Osteocyte (in vitro differentiated cells): Measurements from ENCODE around the gene NFIA. TPM values are rescaled to one million over a fixed set of nuclear protein-coding genes. Genes with fewer than 3 reads are reported as not detected.

Experiments used
- DNase-seq: peaks from one replicate; pipeline ENCODE4 v3.0.0; 2021; ENCODE audit warnings: mixed read lengths; ENCODE audit not compliant: unreplicated experiment; ENCODE audit errors: extremely low spot score
- H3K27ac Mint-ChIP-seq: one replicate; pipeline ENCODE4 v1.8.0; 2021; ENCODE audit warnings: mild to moderate bottlenecking, mixed read lengths; ENCODE audit not compliant: unreplicated experiment
- H3K27me3 Mint-ChIP-seq: one replicate; pipeline ENCODE4 v1.8.0; 2021; ENCODE audit warnings: mixed read lengths; ENCODE audit not compliant: unreplicated experiment
- H3K36me3 Mint-ChIP-seq: one replicate; pipeline ENCODE4 v1.8.0; 2021; ENCODE audit warnings: mixed read lengths; ENCODE audit not compliant: unreplicated experiment
- H3K4me1 Mint-ChIP-seq: one replicate; pipeline ENCODE4 v1.8.0; 2021; ENCODE audit warnings: mixed read lengths; ENCODE audit not compliant: unreplicated experiment
- H3K4me3 Mint-ChIP-seq: one replicate; pipeline ENCODE4 v1.8.0; 2021; ENCODE audit warnings: mild to moderate bottlenecking, moderate library complexity, mixed read lengths; ENCODE audit not compliant: unreplicated experiment
- H3K9me3 Mint-ChIP-seq: one replicate; pipeline ENCODE4 v1.8.0; 2021; ENCODE audit warnings: mixed read lengths; ENCODE audit not compliant: unreplicated experiment
- total RNA-seq: library from RNA; stranded (reverse); gene quantifications from 2 replicates; pipeline ENCODE4 v1.2.1, GENCODE V29; 2021
- TF ChIP-seq, protein P1 (sequence below): fragments of 200-600 bp; sonication (generic); IDR thresholded peaks from 2 replicates; pipeline ENCODE4 v1.5.0; 2021; ENCODE audit warnings: antibody characterized with exemption, mild to moderate bottlenecking, moderate library complexity

NFIA gene
- total RNA-seq, 1 donor from 2014 or later: 46.7 TPM

DNA sequence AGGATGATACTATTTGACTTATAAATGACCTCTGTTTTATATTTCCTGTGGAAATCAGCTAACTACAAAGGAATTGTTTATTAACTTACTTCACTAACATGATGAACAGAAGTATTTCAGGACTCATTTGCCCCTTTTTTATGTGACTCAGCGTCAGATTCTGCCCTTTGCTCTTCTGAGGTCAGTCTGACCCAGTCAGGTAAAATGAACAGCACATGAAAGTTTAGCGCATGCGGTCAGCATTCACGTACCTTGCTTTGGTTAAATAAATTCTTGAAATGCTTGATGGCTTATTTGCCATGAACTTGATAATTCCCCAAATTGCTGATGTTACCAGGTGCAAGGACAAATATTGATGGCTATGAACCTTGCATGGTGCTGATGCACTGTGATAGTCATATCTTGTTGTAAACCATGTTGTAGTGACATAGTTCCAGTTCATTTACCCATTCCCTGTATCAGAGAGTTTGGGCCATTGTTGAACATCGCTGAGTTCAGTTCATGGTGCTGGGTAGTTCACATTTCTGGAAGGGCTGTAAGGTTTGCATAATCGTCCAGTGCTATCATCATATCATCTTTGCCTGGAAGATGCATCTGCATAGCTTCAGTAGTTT is 133.4 kb downstream of the NFIA start:
- no peaks in the 10 kb centered on the region for H3K27me3 Mint-ChIP-seq
- no peaks in the 10 kb centered on the region for H3K9me3 Mint-ChIP-seq
- H3K27ac Mint-ChIP-seq: no peak overlapping the region
- TF ChIP-seq, protein P1, sequence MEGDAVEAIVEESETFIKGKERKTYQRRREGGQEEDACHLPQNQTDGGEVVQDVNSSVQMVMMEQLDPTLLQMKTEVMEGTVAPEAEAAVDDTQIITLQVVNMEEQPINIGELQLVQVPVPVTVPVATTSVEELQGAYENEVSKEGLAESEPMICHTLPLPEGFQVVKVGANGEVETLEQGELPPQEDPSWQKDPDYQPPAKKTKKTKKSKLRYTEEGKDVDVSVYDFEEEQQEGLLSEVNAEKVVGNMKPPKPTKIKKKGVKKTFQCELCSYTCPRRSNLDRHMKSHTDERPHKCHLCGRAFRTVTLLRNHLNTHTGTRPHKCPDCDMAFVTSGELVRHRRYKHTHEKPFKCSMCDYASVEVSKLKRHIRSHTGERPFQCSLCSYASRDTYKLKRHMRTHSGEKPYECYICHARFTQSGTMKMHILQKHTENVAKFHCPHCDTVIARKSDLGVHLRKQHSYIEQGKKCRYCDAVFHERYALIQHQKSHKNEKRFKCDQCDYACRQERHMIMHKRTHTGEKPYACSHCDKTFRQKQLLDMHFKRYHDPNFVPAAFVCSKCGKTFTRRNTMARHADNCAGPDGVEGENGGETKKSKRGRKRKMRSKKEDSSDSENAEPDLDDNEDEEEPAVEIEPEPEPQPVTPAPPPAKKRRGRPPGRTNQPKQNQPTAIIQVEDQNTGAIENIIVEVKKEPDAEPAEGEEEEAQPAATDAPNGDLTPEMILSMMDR: no peak
- H3K4me3 Mint-ChIP-seq: no peak overlapping the region
- H3K4me1 Mint-ChIP-seq: no peaks in the 10 kb centered on the region
- H3K36me3 Mint-ChIP-seq: peaks cover 2% of the 10 kb centered on the region
- DNase-seq: no peak

DNA sequence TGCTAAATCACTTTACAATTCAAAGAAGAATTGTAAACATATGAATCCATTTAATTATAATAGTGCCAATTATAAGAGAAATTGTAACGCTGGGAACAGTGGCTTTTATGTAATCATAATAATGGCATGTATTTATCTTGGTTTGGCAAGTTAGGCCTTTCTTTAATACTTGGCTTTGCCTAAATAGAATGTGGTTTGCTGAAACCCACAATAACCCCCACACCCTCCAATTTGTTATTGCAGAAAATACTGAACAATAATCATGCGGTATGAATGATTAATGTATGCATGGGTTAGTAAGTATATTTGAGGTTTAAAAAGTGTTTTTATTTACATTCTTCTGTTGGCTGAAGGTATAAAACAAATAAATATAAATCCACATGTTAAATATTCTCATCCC is 138.2 kb downstream of the NFIA start:
- TF ChIP-seq, protein P1: no peak
- H3K9me3 Mint-ChIP-seq: no peaks in the 10 kb centered on the region
- no peaks in the 10 kb centered on the region for H3K27me3 Mint-ChIP-seq
- H3K4me3 Mint-ChIP-seq: no peak overlapping the region
- H3K27ac Mint-ChIP-seq: no peak overlapping the region
- no peak for DNase-seq
- peaks cover 12% of the 10 kb centered on the region for H3K4me1 Mint-ChIP-seq
- peaks cover 2% of the 10 kb centered on the region for H3K36me3 Mint-ChIP-seq

DNA sequence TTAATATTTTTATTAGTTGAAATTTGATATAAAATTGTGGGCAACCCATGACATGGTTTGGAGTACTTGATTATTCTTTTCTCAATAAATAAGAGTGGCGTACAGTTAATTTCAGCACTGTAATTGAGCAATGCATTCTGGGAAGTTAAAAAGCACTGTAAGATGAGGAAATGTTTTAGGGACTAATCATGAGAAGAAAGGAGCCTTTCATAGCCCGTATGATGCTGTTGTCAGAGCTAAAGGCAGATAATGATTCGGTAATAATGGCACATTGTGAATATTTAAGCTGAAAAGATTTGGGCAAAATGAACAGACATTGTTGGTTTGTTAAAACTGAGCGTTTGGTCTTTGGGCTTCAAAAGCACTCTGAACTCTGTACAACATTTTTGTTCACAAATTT is 139.3 kb downstream of the NFIA start:
- no peaks in the 10 kb centered on the region for H3K27me3 Mint-ChIP-seq
- H3K27ac Mint-ChIP-seq: no peak overlapping the region
- DNase-seq: no peak
- H3K4me3 Mint-ChIP-seq: no peak overlapping the region
- TF ChIP-seq, protein P1: no peak
- no peaks in the 10 kb centered on the region for H3K9me3 Mint-ChIP-seq
- H3K4me1 Mint-ChIP-seq: peaks cover 12% of the 10 kb centered on the region
- H3K36me3 Mint-ChIP-seq: peaks cover 2% of the 10 kb centered on the region

DNA sequence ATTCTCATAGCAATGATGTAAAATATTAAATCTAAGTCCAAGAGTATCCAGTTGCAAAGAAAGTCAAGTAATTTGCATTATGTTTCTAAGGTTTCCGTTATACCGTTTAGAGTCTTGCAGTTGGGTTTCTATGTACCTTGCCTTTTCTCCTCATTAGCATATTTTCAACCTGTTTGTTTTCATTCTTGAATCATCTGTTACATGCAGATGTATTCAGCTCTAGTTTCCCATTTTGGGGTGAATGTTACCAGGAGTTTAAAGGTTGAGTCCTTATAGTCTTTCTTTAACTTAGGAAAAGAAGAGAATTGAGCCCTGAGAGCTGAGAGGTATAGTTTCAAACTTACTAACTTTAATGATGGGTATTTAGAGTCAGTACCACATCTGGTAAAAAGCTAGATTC is 139.9 kb downstream of the NFIA start:
- Mint-ChIP-seq H3K4me1 (peaks cover 12% of the 10 kb centered on the region), H3K36me3 (peaks cover 2% of the 10 kb centered on the region)

DNA sequence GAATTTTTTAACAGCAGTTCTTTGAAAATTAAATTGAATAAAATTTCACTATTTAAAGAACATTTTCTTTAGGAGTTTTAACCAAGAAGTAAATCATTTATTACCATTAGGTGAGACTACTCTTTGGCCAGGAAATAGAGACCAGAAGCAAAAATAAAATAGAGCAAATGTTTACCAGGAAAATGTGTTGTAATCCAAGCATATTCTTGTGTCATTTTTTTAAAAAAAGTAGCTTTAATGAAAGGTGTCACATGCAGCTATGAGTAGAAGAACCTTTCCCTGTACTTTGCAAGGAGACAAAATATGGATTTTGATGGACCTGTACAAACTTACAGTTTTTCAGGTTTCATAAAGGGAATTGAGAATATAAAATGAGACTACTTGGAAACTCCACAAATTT is 140.8 kb downstream of the NFIA start:
- TF ChIP-seq, protein P1: no peak
- no peaks in the 10 kb centered on the region for H3K9me3 Mint-ChIP-seq
- H3K4me1 Mint-ChIP-seq: peaks cover 12% of the 10 kb centered on the region
- H3K4me3 Mint-ChIP-seq: no peak overlapping the region
- no peak overlapping the region for H3K27ac Mint-ChIP-seq
- no peak for DNase-seq
- peaks cover 2% of the 10 kb centered on the region for H3K36me3 Mint-ChIP-seq
- H3K27me3 Mint-ChIP-seq: no peaks in the 10 kb centered on the region

More for the DNA sequence above, 139.9 kb downstream of the NFIA start:
- Mint-ChIP-seq H3K9me3 (no peaks in the 10 kb centered on the region), H3K4me3 (no peak overlapping the region), H3K27me3 (no peaks in the 10 kb centered on the region), H3K27ac (no peak overlapping the region)
- TF ChIP-seq, protein P1: no peak
- no peak for DNase-seq
